Left lung (tissue), 10 donors: ENCODE measurements around the gene UBR7. TPM values are rescaled to one million over a fixed set of nuclear protein-coding genes. Genes with fewer than 3 reads are reported as not detected.
"Not testable (repeated sequence)": the region's sequence is repeated elsewhere in the genome, so short reads cannot be mapped to it uniquely, and the experiment has no call there.

Experiments
- ATAC-seq: fragments of 200-7000 bp; cut with Tn5 transposase; one replicate; pipeline ENCODE4 v1.9.1; 2020; ENCODE audit warnings: moderate library complexity
- DNase-seq, 4 donors: peaks; one replicate each; pipeline ENCODE4 v3.0.0-alpha.2; 2013 to 2020
- H3K27ac ChIP-seq, 2 donors: fragments of 200-600 bp; sonication (generic) in 1 of 2; one replicate each; pipeline versions ENCODE4 v1.5.0 to v1.8.0; 2020 to 2021
- H3K27me3 ChIP-seq, 2 donors: fragments of 200-600 bp; sonication (generic) in 1 of 2; one replicate each; pipeline versions ENCODE4 v1.5.0 to v1.8.0; 2020 to 2021
- H3K36me3 ChIP-seq, 2 donors: fragments of 200-600 bp; sonication (generic) in 1 of 2; one replicate each; pipeline versions ENCODE4 v1.5.0 to v1.8.0; 2020 to 2021
- H3K4me1 ChIP-seq, 2 donors: fragments of 200-600 bp; one replicate each; pipeline ENCODE4 v1.8.0; 2021
- H3K4me3 ChIP-seq, 2 donors: fragments of 200-600 bp; sonication (generic) in 1 of 2; one replicate each; pipeline versions ENCODE4 v1.5.0 to v1.8.0; 2020 to 2021; ENCODE audit warnings: mild to moderate bottlenecking in 1 of 2
- H3K9me3 ChIP-seq, 2 donors: fragments of 200-600 bp; sonication (generic) in 1 of 2; one replicate each; pipeline versions ENCODE4 v1.5.0 to v1.8.0; 2020 to 2021
- intact Hi-C, 2 donors: fragments of 100-400 bp; cut with DNase I; formaldehyde crosslinking; loops; one replicate each; pipeline versions ENCODE4 v1.11.2 to v1.14.2; 2022
- polyA plus RNA-seq, 6 donors: library from polyadenylated mRNA; unstranded; fragments of 120-200 nt; gene quantifications; one replicate each; pipeline ENCODE4 v1.2.1, GENCODE V29; 2013; ENCODE audit not compliant: insufficient read length in 6 of 6
- total RNA-seq, 2 donors: library from RNA; stranded (reverse); fragmentation: NEBNext Ultra II Directional; extraction: Animal tissue kit (Norgen Biotek cat#: 25700); gene quantifications; one replicate each; pipeline ENCODE4 v1.2.1, GENCODE V29; 2021
- TF ChIP-seq, protein P1 (sequence below), 2 donors: fragments of 200-600 bp; sonication (generic) in 1 of 2; IDR thresholded peaks; one replicate each; pipeline versions ENCODE4 v1.5.0 to v1.8.0; 2021; ENCODE audit warnings: antibody characterized with exemption in 2 of 2
- donor health status: DM: no; HTN: yes; CAD: no.
- donor health status: DM: no; HTN: no; CAD: no.

Gene UBR7
- total and polyA plus RNA-seq, 8 donors = 19.4 to 37.3 (median 30.4) TPM

DNA sequence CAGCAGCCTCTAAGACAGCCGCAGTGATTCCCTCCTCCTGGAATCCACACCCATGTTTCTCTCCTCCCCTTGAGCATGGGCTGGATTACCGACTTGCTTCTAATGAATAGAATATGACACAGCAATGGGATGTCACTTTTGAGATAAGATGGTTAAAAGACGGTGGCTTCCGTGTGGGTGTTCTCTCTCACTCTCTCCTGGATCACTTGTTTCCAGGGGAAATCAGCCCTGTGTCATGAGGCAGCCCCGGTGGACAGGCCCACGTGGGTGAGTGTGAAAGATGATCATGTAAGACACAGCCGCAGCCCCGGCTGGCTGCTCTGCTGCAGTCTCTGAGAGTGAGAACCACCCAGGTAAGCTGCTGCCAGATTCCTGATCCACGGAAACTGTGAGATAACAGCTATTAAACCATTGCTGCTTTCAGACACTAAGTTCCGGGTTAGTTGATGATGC, 33.1 kb upstream of the UBR7 start:
- H3K9me3 ChIP-seq = no peaks in the 10 kb centered on the region
- peak in 2 of 4 donors; percentile 19 to 50 for DNase-seq
- H3K4me1 ChIP-seq = no peaks in the 10 kb centered on the region
- intact Hi-C loops = no loop called here
- no peak overlapping the region for H3K4me3 ChIP-seq
- H3K36me3 ChIP-seq = no peaks in the 10 kb centered on the region
- TF ChIP-seq, protein P1, sequence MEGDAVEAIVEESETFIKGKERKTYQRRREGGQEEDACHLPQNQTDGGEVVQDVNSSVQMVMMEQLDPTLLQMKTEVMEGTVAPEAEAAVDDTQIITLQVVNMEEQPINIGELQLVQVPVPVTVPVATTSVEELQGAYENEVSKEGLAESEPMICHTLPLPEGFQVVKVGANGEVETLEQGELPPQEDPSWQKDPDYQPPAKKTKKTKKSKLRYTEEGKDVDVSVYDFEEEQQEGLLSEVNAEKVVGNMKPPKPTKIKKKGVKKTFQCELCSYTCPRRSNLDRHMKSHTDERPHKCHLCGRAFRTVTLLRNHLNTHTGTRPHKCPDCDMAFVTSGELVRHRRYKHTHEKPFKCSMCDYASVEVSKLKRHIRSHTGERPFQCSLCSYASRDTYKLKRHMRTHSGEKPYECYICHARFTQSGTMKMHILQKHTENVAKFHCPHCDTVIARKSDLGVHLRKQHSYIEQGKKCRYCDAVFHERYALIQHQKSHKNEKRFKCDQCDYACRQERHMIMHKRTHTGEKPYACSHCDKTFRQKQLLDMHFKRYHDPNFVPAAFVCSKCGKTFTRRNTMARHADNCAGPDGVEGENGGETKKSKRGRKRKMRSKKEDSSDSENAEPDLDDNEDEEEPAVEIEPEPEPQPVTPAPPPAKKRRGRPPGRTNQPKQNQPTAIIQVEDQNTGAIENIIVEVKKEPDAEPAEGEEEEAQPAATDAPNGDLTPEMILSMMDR (IDR thresholded peaks at IDR 0.05) = no peak
- ATAC-seq = no peak
- no peak overlapping the region for H3K27ac ChIP-seq
- H3K27me3 ChIP-seq = peaks cover 0 to 17% of the 10 kb centered on the region in 2 donors

DNA sequence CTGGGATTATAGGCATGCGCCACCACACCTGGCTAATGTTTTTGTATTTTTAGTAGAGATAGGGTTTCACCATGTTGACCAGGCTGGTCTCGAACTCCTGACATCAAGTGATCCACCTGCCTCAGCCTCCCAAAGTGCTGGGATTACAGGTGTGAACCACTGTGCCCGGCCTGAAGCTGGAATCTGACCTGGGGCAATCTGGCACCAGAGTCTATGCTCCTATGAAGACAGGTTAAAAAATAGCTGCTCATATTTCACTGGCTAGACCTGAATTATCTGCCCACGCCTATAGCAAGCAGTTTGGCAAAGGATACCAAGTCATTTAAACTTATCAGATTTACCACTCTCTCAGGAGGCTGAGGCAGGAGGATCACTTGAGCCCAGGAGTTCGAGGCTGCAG, 32.3 kb upstream of the UBR7 start:
- intact Hi-C loops = not testable (repeated sequence)

DNA sequence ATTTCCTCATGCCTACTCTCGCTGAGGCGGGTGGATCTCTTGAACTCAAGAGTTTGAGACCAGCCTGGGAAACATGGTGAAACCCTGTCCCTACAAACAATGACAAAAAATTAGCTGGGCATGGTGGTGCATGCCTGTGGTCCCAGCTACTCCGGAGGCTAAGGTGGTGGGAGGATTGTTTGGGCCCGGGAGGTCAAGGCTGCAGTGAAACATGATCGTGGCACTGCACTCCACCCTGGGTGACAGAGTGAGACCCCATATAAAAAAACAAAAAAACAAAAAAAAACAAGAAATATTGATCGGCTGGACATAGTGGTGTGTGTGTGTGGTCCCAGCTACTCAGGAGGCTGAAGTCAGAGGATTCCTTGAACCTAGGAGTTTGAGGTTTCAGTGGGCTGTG, 31.6 kb upstream of the UBR7 start:
- intact Hi-C loops = no loop called here
- Histone ChIP-seq H3K27ac (no peak overlapping the region), H3K4me1 (no peaks in the 10 kb centered on the region), H3K9me3 (no peaks in the 10 kb centered on the region), H3K27me3 (peaks cover 0 to 17% of the 10 kb centered on the region in 2 donors), H3K36me3 (no peaks in the 10 kb centered on the region), H3K4me3 (no peak overlapping the region)
- ATAC-seq (no peak), DNase-seq (peak in 2 of 4 donors; percentile 2 to 6)
- TF ChIP-seq, protein P1 (IDR thresholded peaks at IDR 0.05) = no peak

More for the DNA sequence above, 32.3 kb upstream of the UBR7 start:
- peaks cover 0 to 17% of the 10 kb centered on the region in 2 donors for H3K27me3 ChIP-seq
- DNase-seq = peak in 1 of 4 donors; percentile 5
- H3K9me3 ChIP-seq, H3K4me1 ChIP-seq, H3K36me3 ChIP-seq, ATAC-seq, H3K27ac ChIP-seq, H3K4me3 ChIP-seq: not testable (repeated sequence)

DNA sequence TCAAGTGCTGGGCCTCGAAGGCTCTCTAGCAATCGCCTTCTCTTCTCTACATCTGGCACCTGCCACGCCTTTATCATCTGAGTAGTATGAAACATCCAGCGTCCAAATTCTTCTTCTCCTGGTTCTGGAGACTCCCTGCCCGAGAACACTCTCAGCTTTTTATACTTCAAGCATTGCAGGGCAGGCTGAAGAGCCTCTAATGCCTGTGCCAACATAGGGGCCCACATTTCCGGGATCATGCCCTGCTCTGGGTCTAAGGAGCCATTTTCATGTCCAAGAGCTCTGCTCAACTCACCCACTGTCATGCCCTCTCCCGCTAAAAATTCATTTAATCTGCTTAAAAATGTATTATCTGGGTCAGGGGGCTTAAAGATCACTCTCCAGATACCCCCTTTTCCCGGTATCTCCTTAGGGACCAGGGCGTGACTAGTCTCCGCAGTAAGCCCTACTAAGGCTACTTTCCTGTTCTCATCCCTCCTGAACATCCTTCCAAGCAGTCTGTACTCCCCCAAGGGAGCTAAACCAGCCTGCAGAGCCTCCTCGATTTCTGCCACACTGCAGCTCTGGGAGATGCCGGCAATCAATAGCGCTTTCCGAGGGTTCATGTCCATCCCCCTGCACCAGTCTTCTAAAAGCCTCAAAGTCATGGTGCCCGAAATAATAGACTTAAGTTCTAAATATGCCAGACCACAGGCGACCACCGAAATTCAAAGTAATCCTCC, 23.3 kb upstream of the UBR7 start:
- Histone ChIP-seq H3K9me3 (no peaks in the 10 kb centered on the region), H3K4me3 (peak overlapping the region; percentile 90 to 94), H3K27me3 (no peaks in the 10 kb centered on the region), H3K27ac (peak overlapping the region; percentile 93 to 97), H3K36me3 (peaks cover 0 to 34% of the 10 kb centered on the region in 2 donors), H3K4me1 (peaks cover 17 to 41% of the 10 kb centered on the region in 2 donors)
- intact Hi-C loops = no loop called here
- DNase-seq = peak in 1 of 4 donors; percentile 37
- TF ChIP-seq, protein P1 (IDR thresholded peaks at IDR 0.05) = no peak
- ATAC-seq = peak; percentile 43

DNA sequence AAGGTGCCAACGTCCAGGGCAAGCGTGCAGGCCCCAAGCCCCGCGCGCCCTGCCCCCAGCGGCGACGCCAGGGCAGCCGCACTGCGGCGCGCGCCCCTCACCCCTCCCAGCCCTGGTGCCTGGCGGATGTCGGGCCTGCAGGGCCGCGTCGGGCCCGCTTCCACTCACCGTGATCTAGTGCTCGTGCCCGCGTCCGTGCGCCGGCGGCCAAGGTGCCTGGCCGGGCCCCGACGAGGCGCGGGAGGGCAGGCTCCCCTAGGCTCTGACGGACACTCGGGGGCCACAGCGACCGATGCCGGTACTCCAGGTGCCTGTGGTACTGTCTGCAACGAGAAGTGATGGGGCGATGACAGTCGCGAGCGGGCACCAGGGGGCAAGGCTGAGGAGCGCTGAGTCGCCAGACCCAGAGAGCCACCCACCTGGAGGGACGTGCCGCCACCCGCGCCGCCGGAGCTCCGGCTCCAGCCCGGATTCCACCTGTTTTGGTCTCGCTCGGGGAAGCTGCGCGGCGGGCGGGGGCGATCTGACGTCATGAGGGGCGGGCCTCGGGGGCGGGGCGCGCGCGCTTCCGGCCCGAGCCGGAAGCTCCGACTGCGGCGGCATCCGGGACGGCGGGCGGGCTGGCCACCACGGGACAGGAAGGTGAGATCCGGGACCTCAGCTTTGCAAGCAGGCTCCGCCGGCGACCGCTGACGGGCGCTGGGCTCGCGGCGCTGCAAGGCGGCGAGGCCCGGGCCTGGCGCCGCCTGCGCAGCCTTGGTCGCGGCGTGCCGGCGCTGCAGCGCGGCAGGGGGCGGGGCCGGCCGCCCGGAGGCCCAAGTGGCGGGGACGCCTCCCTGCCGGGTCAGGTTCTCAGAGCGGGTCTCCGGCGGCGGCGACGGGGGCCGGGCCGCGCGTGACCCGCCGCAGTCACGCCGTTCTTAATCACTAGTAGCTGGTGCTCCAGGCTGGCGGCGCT, 22.4 kb upstream of the UBR7 start, which contains the start of the genes LYSET and MOAP1:
Gene LYSET (plus strand): TSS at position 927 of the 958 bp plus-strand sequence. CDS start 89 bp downstream, outside the sequence.
Gene MOAP1 (minus strand): TSS at position 507 of the 958 bp plus-strand sequence. CDS start 655 bp downstream, outside the sequence.
- Histone ChIP-seq H3K27ac (peak within 1 kb of the TSS; percentile 93 to 97), H3K9me3 (no peaks in the 10 kb centered on the region), H3K36me3 (peaks cover 0 to 34% of the 10 kb centered on the region in 2 donors), H3K4me3 (peak within 1 kb of the TSS; percentile 90 to 94), H3K27me3 (no peaks in the 10 kb centered on the region), H3K4me1 (peaks cover 17 to 41% of the 10 kb centered on the region in 2 donors)
- peak; percentile 85 to 96 (median 88) for DNase-seq
- TF ChIP-seq, protein P1 (IDR thresholded peaks at IDR 0.05) = peak; percentile 13 to 27
- intact Hi-C loops = no loop called here
- peak; percentile 91 for ATAC-seq
